H9 (cell line): ENCODE results near the gene MMP17. TPM values are rescaled to one million over a fixed set of nuclear protein-coding genes. Genes with fewer than 3 reads are reported as not detected.

Experiments
- DNase-seq: peaks from one replicate; pipeline ENCODE4 v3.0.0-alpha.2; 2017
- H2AFZ ChIP-seq: one replicate; pipeline ENCODE4 v1.6.1; 2013; ENCODE audit warnings: mild to moderate bottlenecking, low read length, control low read depth, moderate library complexity
- H2AK5ac ChIP-seq: 2 replicates; pipeline ENCODE4 v1.6.1; 2013; ENCODE audit warnings: low read length, control low read depth, mixed read lengths; ENCODE audit not compliant: insufficient read length
- H2BK120ac ChIP-seq: one replicate; pipeline ENCODE4 v1.6.1; 2013; ENCODE audit warnings: low read depth, mild to moderate bottlenecking, low read length, control low read depth, inconsistent platforms; ENCODE audit not compliant: poor library complexity, severe bottlenecking
- H2BK12ac ChIP-seq: 2 replicates; pipeline ENCODE4 v1.6.1; 2013; ENCODE audit warnings: low read length, control low read depth, mixed read lengths, low read depth; ENCODE audit not compliant: insufficient read length
- H2BK15ac ChIP-seq: 2 replicates; pipeline ENCODE4 v1.6.1; 2013; ENCODE audit warnings: low read depth, low read length, control low read depth
- H2BK20ac ChIP-seq: one replicate; pipeline ENCODE4 v1.6.1; 2013; ENCODE audit warnings: low read depth, mild to moderate bottlenecking, low read length, control low read depth, inconsistent platforms; ENCODE audit not compliant: poor library complexity, severe bottlenecking
- H2BK5ac ChIP-seq: 2 replicates; pipeline ENCODE4 v1.6.1; 2013; ENCODE audit warnings: low read length, control low read depth, mixed read lengths; ENCODE audit not compliant: insufficient read length
- H3K14ac ChIP-seq: 2 replicates; pipeline ENCODE4 v1.6.1; 2013; ENCODE audit warnings: low read length, control low read depth; ENCODE audit not compliant: insufficient read depth
- H3K18ac ChIP-seq: 2 replicates; pipeline ENCODE4 v1.6.1; 2013; ENCODE audit warnings: low read depth, mild to moderate bottlenecking, mixed read lengths, low read length, control low read depth; ENCODE audit not compliant: insufficient read length
- H3K23ac ChIP-seq: 2 replicates; pipeline ENCODE4 v1.6.1; 2013; ENCODE audit warnings: low read length, control low read depth, mixed read lengths, low read depth; ENCODE audit not compliant: insufficient read length
- H3K23me2 ChIP-seq: 2 replicates; pipeline ENCODE4 v1.6.1; 2013; ENCODE audit warnings: low read depth, mild to moderate bottlenecking, mixed read lengths, low read length, control low read depth; ENCODE audit not compliant: insufficient read length, poor library complexity, severe bottlenecking
- H3K27ac ChIP-seq: 2 replicates; pipeline ENCODE4 v1.5.1; 2013; ENCODE audit warnings: low read length, control low read depth, mixed read lengths, low read depth; ENCODE audit not compliant: insufficient read length
- H3K27me3 ChIP-seq: 2 replicates; pipeline ENCODE4 v1.6.1; 2013; ENCODE audit warnings: low read length, control low read depth, inconsistent platforms; ENCODE audit not compliant: insufficient read depth
- H3K4ac ChIP-seq: 2 replicates; pipeline ENCODE4 v1.6.1; 2013; ENCODE audit warnings: low read depth, mild to moderate bottlenecking, control low read depth, inconsistent platforms, low read length, moderate library complexity
- H3K4me1 ChIP-seq: 2 replicates; pipeline ENCODE4 v1.6.1; 2013; ENCODE audit warnings: low read length, control low read depth, inconsistent platforms; ENCODE audit not compliant: insufficient read depth
- H3K4me2 ChIP-seq: 2 replicates; pipeline ENCODE4 v1.6.1; 2013; ENCODE audit warnings: low read length, control low read depth, mixed read lengths; ENCODE audit not compliant: insufficient read length, insufficient read depth
- H3K56ac ChIP-seq: 2 replicates; pipeline ENCODE4 v1.6.1; 2013; ENCODE audit warnings: low read depth, mild to moderate bottlenecking, mixed read lengths, low read length, control low read depth; ENCODE audit not compliant: insufficient read length
- H3K79me1 ChIP-seq: 2 replicates; pipeline ENCODE4 v1.6.1; 2013; ENCODE audit warnings: low read depth, mild to moderate bottlenecking, moderate library complexity, low read length, control low read depth, inconsistent platforms; ENCODE audit not compliant: insufficient read depth, poor library complexity, severe bottlenecking
- H3K79me2 ChIP-seq: 2 replicates; pipeline ENCODE4 v1.6.1; 2013; ENCODE audit warnings: low read length, control low read depth, inconsistent platforms; ENCODE audit not compliant: insufficient read depth
- H3K9ac ChIP-seq: 2 replicates; pipeline ENCODE4 v1.6.1; 2013; ENCODE audit warnings: low read length, control low read depth, mixed read lengths; ENCODE audit not compliant: insufficient read length; ENCODE audit errors: extremely low read depth
- H3K9me3 ChIP-seq: one replicate; pipeline ENCODE4 v1.6.1; 2013; ENCODE audit warnings: low read depth, low read length, inconsistent platforms; ENCODE audit not compliant: control insufficient read depth
- H3T11ph ChIP-seq: one replicate; pipeline ENCODE4 v1.6.1; 2013; ENCODE audit warnings: mild to moderate bottlenecking, low read length, control low read depth, inconsistent platforms
- H4K20me1 ChIP-seq: one replicate; pipeline ENCODE4 v1.6.1; 2013; ENCODE audit not compliant: control insufficient read depth, insufficient read length, insufficient read depth
- H4K5ac ChIP-seq: 2 replicates; pipeline ENCODE4 v1.6.1; 2013; ENCODE audit warnings: low read depth, mild to moderate bottlenecking, mixed read lengths, low read length, control low read depth; ENCODE audit not compliant: insufficient read length
- H4K8ac ChIP-seq: replicated peaks from 2 replicates; pipeline ENCODE4 v1.6.1; 2013; ENCODE audit warnings: low read length, control low read depth, mixed read lengths, low read depth; ENCODE audit not compliant: insufficient read length
- H4K91ac ChIP-seq: 2 replicates; pipeline ENCODE4 v1.6.1; 2013; ENCODE audit warnings: low read depth, mild to moderate bottlenecking, moderate library complexity, mixed read lengths, low read length, control low read depth; ENCODE audit not compliant: insufficient read length
- H3K27ac Mint-ChIP-seq, 3 experiments: 2 replicates in 2 of 3; 3 replicates in 1 of 3; pipeline ENCODE4 v1.8.0; 2020 to 2021; ENCODE audit warnings: mixed read lengths in 3 of 3, mild to moderate bottlenecking in 1 of 3, moderate library complexity in 1 of 3
- H3K27me3 Mint-ChIP-seq: 2 replicates; pipeline ENCODE4 v1.8.0; 2021; ENCODE audit warnings: low read depth, mild to moderate bottlenecking, moderate library complexity, mixed read lengths
- H3K36me3 Mint-ChIP-seq, 3 experiments: 2 replicates in 2 of 3; 3 replicates in 1 of 3; pipeline ENCODE4 v1.8.0; 2020 to 2021; ENCODE audit warnings: low read depth in 3 of 3, mixed read lengths in 3 of 3; ENCODE audit not compliant: insufficient read depth in 1 of 3
- H3K4me1 Mint-ChIP-seq, 2 experiments: 2 replicates each; pipeline ENCODE4 v1.8.0; 2020; ENCODE audit warnings: mixed read lengths in 2 of 2
- H3K4me3 Mint-ChIP-seq, 2 experiments: 2 replicates in 1 of 2; 3 replicates in 1 of 2; pipeline ENCODE4 v1.8.0; 2020 to 2021; ENCODE audit warnings: mild to moderate bottlenecking in 2 of 2, mixed read lengths in 2 of 2, moderate library complexity in 1 of 2
- H3K9me3 Mint-ChIP-seq, 2 experiments: 2 replicates in 1 of 2; 3 replicates in 1 of 2; pipeline ENCODE4 v1.8.0; 2020; ENCODE audit warnings: mild to moderate bottlenecking in 2 of 2, mixed read lengths in 2 of 2, moderate library complexity in 1 of 2
- CTCF ChIP-seq: fragments of 200-600 bp; sonication (generic); conservative IDR thresholded peaks from 3 replicates; pipeline ENCODE4 v1.8.0; 2021; ENCODE audit warnings: antibody characterized with exemption, mild to moderate bottlenecking
- WGBS: extraction: QIAGEN DNeasy Blood & Tissue Kit; methylation state at CpG from one replicate; pipeline ENCODE4 v1.1.7; 2013; ENCODE audit warnings: missing lambda C conversion rate, low lambda C conversion rate, mixed read lengths; ENCODE audit not compliant: insufficient read length; ENCODE audit errors: extremely low coverage; 5-methylcytosine and 5-hydroxymethylcytosine counted together
- total RNA-seq: library from RNA; stranded (reverse); gene quantifications from 2 replicates; pipeline ENCODE4 v1.2.1, GENCODE V29; 2021

MMP17 gene
- total RNA-seq, 1 experiment from 2014 or later, result 14.8 TPM

DNA sequence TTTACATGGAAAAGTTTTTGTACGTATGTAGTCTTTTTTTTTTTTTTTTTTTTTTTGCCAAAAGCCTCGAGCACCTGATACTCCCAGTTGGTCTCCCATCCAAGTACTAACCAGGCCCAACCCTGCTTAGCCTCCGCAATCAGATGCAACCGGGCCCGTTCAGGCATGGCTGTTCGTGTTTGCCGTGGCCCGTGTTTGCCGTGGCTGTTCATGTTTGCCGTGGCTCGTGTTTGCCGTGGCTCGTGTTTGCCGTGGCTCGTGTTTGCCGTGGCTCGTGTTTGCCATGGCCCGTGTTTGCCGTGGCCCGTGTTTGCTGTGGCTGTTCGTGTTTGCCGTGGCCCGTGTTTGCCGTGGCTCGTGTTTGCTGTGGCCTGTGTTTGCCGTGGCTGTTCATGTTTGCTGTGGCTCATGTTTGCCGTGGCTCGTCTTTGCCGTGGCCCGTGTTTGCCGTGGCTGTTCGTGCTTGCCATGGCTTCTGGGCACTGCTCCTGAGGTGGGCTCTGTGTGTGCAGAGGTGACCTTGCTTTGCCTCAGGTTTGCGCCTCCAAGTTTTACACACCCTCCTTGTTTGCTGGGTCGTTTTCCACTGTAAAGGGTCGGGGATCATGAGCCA is 26.8 kb upstream of the MMP17 start:
- Histone ChIP-seq H3K4me2 (no peak overlapping the region), H3K27me3 (no peaks in the 10 kb centered on the region), H2BK12ac (no peak overlapping the region), H3K23ac (no peak overlapping the region), H4K91ac (no peak overlapping the region), H4K5ac (no peak overlapping the region), H4K8ac (no peak overlapping the region), H2BK120ac (no peak overlapping the region), H3K56ac (no peak overlapping the region), H3K18ac (no peak overlapping the region), H2AFZ (no peak overlapping the region), H3K27ac (no peak overlapping the region), H3K79me2 (no peaks in the 10 kb centered on the region), H2BK5ac (no peak overlapping the region), H3K4ac (no peak overlapping the region), H3K14ac (no peak overlapping the region), H4K20me1 (no peaks in the 10 kb centered on the region), H2AK5ac (no peak overlapping the region), H3K9ac (no peak overlapping the region), H2BK15ac (no peak overlapping the region), H2BK20ac (no peak overlapping the region), H3K9me3 (no peaks in the 10 kb centered on the region), H3K79me1 (no peaks in the 10 kb centered on the region), H3K4me1 (no peaks in the 10 kb centered on the region), H3K23me2 (no peaks in the 10 kb centered on the region), H3T11ph (no peak overlapping the region)
- DNase-seq, result no peak
- Mint-ChIP-seq H3K27ac (peak overlapping the region in 1 of 3 experiments; percentile 72; a peak in 1 of 7 replicates), H3K27me3 (no peaks in the 10 kb centered on the region), H3K4me3 (no peak overlapping the region), H3K36me3 (peaks cover 27 to 47% (median 42%) of the 10 kb centered on the region in 3 experiments), H3K9me3 (no peaks in the 10 kb centered on the region), H3K4me1 (peaks cover 3% of the 10 kb centered on the region in 2 experiments)
- TF ChIP-seq CTCF, result no peak
- WGBS, result no CpG with 5 or more reads among the region's 35 CpGs
